MCF 10A (cell line): ENCODE results near the gene UVRAG. TPM values are rescaled to one million over a fixed set of nuclear protein-coding genes. Genes with fewer than 3 reads are reported as not detected.

Source experiments
- BruUV-seq: library from RNA; stranded (reverse); fragments of 400-500 nt; replicated peaks from 2 replicates; lab custom pipeline; 2021; lab: Mats Ljungman, UMichigan
- CTCF ChIA-PET: fragments of 300-600 bp; sonication (Branson Sonifier 250); formaldehyde crosslinking; extraction: SDS; loops from one replicate; lab custom pipeline; 2021; ENCODE audit warnings: antibody characterized with exemption, inconsistent platforms; lab: Yijun Ruan, JAX
- POLR2A ChIA-PET: fragments of 300-600, 350-650 bp; sonication (Branson Sonifier 250); formaldehyde crosslinking; extraction: SDS; loops from one replicate; lab custom pipeline; 2020; ENCODE audit warnings: antibody characterized with exemption, inconsistent platforms; lab: Yijun Ruan, JAX
- DNase-seq: peaks from one replicate; pipeline ENCODE4 v3.0.0-alpha.2; 2018; ENCODE audit not compliant: unreplicated experiment
- H3K27ac Mint-ChIP-seq: one replicate; pipeline ENCODE4 v1.8.0; 2022; ENCODE audit warnings: mild to moderate bottlenecking, low read depth, mixed read lengths; ENCODE audit not compliant: unreplicated experiment
- H3K27me3 Mint-ChIP-seq: one replicate; pipeline ENCODE4 v1.8.0; 2022; ENCODE audit warnings: mixed read lengths; ENCODE audit not compliant: insufficient read depth, unreplicated experiment
- H3K36me3 Mint-ChIP-seq: one replicate; pipeline ENCODE4 v1.8.0; 2022; ENCODE audit warnings: mild to moderate bottlenecking, moderate library complexity, mixed read lengths; ENCODE audit not compliant: insufficient read depth, unreplicated experiment
- H3K4me1 Mint-ChIP-seq: one replicate; pipeline ENCODE4 v1.8.0; 2022; ENCODE audit warnings: mixed read lengths; ENCODE audit not compliant: insufficient read depth, unreplicated experiment
- H3K4me3 Mint-ChIP-seq: one replicate; pipeline ENCODE4 v1.8.0; 2022; ENCODE audit warnings: mild to moderate bottlenecking, moderate library complexity, mixed read lengths; ENCODE audit not compliant: unreplicated experiment
- H3K9me3 Mint-ChIP-seq: one replicate; pipeline ENCODE4 v1.8.0; 2022; ENCODE audit warnings: mixed read lengths; ENCODE audit not compliant: unreplicated experiment
- intact Hi-C: fragments of 100-400 bp; cut with micrococcal nuclease; formaldehyde crosslinking; loops from 2 replicates; pipeline ENCODE4 v1.14.1; 2022
- total RNA-seq: library from RNA; stranded (reverse); gene quantifications from 2 replicates; pipeline ENCODE4 v1.2.3, GENCODE V29; 2022
- TF ChIP-seq, protein P1 (sequence below): fragments of 200-600 bp; IDR thresholded peaks from one replicate; pipeline ENCODE4 v1.8.0; 2022; ENCODE audit warnings: antibody characterized with exemption, mild to moderate bottlenecking; ENCODE audit not compliant: unreplicated experiment

Gene UVRAG
- total RNA-seq, 1 experiment from 2014 or later, result 12.4 TPM

- intact Hi-C loops, result no loop called here
- Mint-ChIP-seq H3K27me3 (no peaks in the 10 kb centered on the region), H3K27ac (no peak overlapping the region), H3K36me3 (no peaks in the 10 kb centered on the region), H3K9me3 (peaks cover 14% of the 10 kb centered on the region), H3K4me3 (no peak overlapping the region), H3K4me1 (peaks cover 4% of the 10 kb centered on the region)
- TF ChIP-seq, protein P1, sequence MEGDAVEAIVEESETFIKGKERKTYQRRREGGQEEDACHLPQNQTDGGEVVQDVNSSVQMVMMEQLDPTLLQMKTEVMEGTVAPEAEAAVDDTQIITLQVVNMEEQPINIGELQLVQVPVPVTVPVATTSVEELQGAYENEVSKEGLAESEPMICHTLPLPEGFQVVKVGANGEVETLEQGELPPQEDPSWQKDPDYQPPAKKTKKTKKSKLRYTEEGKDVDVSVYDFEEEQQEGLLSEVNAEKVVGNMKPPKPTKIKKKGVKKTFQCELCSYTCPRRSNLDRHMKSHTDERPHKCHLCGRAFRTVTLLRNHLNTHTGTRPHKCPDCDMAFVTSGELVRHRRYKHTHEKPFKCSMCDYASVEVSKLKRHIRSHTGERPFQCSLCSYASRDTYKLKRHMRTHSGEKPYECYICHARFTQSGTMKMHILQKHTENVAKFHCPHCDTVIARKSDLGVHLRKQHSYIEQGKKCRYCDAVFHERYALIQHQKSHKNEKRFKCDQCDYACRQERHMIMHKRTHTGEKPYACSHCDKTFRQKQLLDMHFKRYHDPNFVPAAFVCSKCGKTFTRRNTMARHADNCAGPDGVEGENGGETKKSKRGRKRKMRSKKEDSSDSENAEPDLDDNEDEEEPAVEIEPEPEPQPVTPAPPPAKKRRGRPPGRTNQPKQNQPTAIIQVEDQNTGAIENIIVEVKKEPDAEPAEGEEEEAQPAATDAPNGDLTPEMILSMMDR, result no peak
- DNase-seq, result no peak
- CTCF ChIA-PET, result interaction anchor here (1.0 kb wide), 1 partner anchor 17 kb away, joined by 3 read pairs; no protein-coding TSS in a partner anchor
- BruUV-seq, result no TSS peak
- POLR2A ChIA-PET, result interaction anchor here (0.6 kb wide), 1 partner anchor 146 kb away, joined by 4 read pairs; no protein-coding TSS in a partner anchor
These were observed 275.2 kb downstream of the UVRAG start for GRCh38 chr11:76090174-76090573.

- Mint-ChIP-seq H3K4me3 (no peak overlapping the region), H3K36me3 (no peaks in the 10 kb centered on the region), H3K27ac (no peak overlapping the region), H3K9me3 (peaks cover 14% of the 10 kb centered on the region), H3K4me1 (peaks cover 4% of the 10 kb centered on the region), H3K27me3 (no peaks in the 10 kb centered on the region)
- intact Hi-C loops, result no loop called here
- POLR2A ChIA-PET, result interaction anchor here (0.6 kb wide), 1 partner anchor 145 kb away, joined by 4 read pairs; no protein-coding TSS in a partner anchor
- CTCF ChIA-PET, result interaction anchor here (1.0 kb wide), 1 partner anchor 17 kb away, joined by 3 read pairs; no protein-coding TSS in a partner anchor
- TF ChIP-seq, protein P1, result no peak
- no peak for DNase-seq
- BruUV-seq, result no TSS peak
These were observed 275.8 kb downstream of the UVRAG start for GRCh38 chr11:76090821-76091220.

DNA sequence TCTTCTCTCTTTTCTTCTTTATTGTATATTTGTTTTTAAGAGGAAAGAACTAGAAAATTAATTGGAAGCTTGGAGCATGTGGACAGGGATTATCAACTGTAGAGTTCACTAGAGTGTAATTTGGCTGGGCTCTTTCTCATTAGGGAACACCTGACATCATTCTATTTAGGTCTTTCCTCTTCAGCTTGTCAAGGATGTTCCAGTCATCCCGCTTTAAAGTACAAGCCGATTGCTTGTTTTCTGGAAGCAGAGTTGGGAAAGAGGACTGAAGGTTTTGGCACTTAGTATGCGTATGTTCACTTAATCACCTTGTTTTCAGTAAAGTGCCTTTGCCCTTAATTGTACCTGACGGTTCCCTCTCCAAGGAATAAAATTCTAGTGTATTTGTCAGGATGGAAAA is 279.7 kb downstream of the UVRAG start:
- CTCF ChIA-PET, result interaction anchor here (0.6 kb wide), 1 partner anchor 21 kb away, joined by 3 read pairs; no protein-coding TSS in a partner anchor
- peaks cover 14% of the 10 kb centered on the region for H3K9me3 Mint-ChIP-seq
- intact Hi-C loops, result no loop called here
- POLR2A ChIA-PET, result no interaction called here
- peaks cover 6% of the 10 kb centered on the region for H3K4me1 Mint-ChIP-seq
- BruUV-seq, result no TSS peak
- no peak for DNase-seq
- no peak overlapping the region for H3K27ac Mint-ChIP-seq
- H3K27me3 Mint-ChIP-seq, result no peaks in the 10 kb centered on the region
- H3K36me3 Mint-ChIP-seq, result no peaks in the 10 kb centered on the region
- H3K4me3 Mint-ChIP-seq, result no peak overlapping the region
- TF ChIP-seq, protein P1, result no peak

- POLR2A ChIA-PET, result interaction anchor here (1.3 kb wide), 1 partner anchor 11 kb away, joined by 3 read pairs; no protein-coding TSS in a partner anchor
- TF ChIP-seq, protein P1, result no peak
These were observed 280.9 kb downstream of the UVRAG start for GRCh38 chr11:76095891-76096290.

More at GRCh38 chr11:76095891-76096290, 280.9 kb downstream of the UVRAG start:
- no peaks in the 10 kb centered on the region for H3K27me3 Mint-ChIP-seq
- no peak overlapping the region for H3K27ac Mint-ChIP-seq
- no peak for DNase-seq
- H3K9me3 Mint-ChIP-seq, result peaks cover 9% of the 10 kb centered on the region
- H3K36me3 Mint-ChIP-seq, result peaks cover 6% of the 10 kb centered on the region
- H3K4me1 Mint-ChIP-seq, result peaks cover 6% of the 10 kb centered on the region
- BruUV-seq, result no TSS peak
- intact Hi-C loops, result no loop called here
- H3K4me3 Mint-ChIP-seq, result no peak overlapping the region
- CTCF ChIA-PET, result interaction anchor here (0.7 to 0.8 kb wide), 2 partner anchors 15 to 223 kb away, joined by 3 read pairs; no protein-coding TSS in a partner anchor
